GM18858 (cell line): ENCODE results near the gene TNFRSF6B.

Experiments
- ATAC-seq: cut with Tn5 transposase; IDR thresholded peaks from one replicate; pipeline ENCODE4 v1.9.1; 2021; ENCODE audit not compliant: unreplicated experiment

Gene TNFRSF6B

GRCh38 chr20:63746751-63747315 lies 50.4 kb downstream of the TNFRSF6B start:
- no peak for ATAC-seq

GRCh38 chr20:63747622-63748069 lies 51.2 kb downstream of the TNFRSF6B start:
- ATAC-seq = no peak
